ENCODE data around the gene KLF9. TPM values are rescaled to one million over a fixed set of nuclear protein-coding genes. Genes with fewer than 3 reads are reported as not detected.

The KLF9 gene
- polyA plus RNA-seq, 1 donor (not counting 4 experiments of a cell fraction or from before 2014, with no cell fraction given) = 4.5 TPM

DNA sequence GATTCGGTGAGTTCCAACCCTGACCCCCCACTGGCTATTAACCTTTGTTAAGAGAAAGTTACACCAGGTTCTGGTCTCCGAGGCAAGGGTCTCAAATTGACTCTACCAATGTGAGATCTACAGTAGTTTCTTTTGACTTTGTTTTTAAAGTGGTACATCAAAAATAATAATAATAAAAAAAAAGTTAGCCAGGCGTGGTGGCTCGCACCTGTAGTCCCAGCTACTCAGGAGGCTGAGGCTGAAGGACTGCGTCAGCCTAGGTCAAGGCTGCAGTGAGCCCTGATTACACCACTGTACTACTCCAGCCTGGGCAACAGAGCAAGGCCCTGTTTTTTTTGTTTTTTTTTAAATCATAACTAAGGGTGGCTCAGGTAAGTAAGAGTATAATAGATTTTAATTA lies 1.0 kb upstream of the KLF9 start:
- Histone ChIP-seq H4K20me1 (ENCODE audit: control insufficient read depth, extremely low read depth, insufficient read depth, low read length) (no peaks in the 10 kb centered on the region), H3K9ac (ENCODE audit: control insufficient read depth, extremely low read depth, insufficient read depth, low read length) (no peak overlapping the region), H2AFZ (ENCODE audit: control insufficient read depth, low read length) (no peak overlapping the region), H3K27ac (ENCODE audit: control insufficient read depth, insufficient read depth, low read length) (no peak overlapping the region), H3K4me1 (ENCODE audit: control insufficient read depth, extremely low read depth, insufficient read depth, low read length) (peaks cover 26% of the 10 kb centered on the region), H3K9me1 (ENCODE audit: control insufficient read depth, extremely low read depth, insufficient read depth, low read length) (no peaks in the 10 kb centered on the region), H3K4me2 (ENCODE audit: control insufficient read depth, extremely low read depth, insufficient read depth, low read depth, low read length) (no peak overlapping the region), H3K9me3 (ENCODE audit: control insufficient read depth, low read depth, low read length) (no peaks in the 10 kb centered on the region), H3K79me2 (ENCODE audit: control insufficient read depth, insufficient read depth, low read length) (no peaks in the 10 kb centered on the region), H3K36me3 (ENCODE audit: control insufficient read depth in 2 of 2, extremely low read depth in 1 of 2, insufficient read depth in 2 of 2, low read length in 2 of 2) (no peaks in the 10 kb centered on the region), H3K4me3 (ENCODE audit: control insufficient read depth in 2 of 3, extremely low read depth in 1 of 3, insufficient read depth in 2 of 3, low read depth in 1 of 3, low read length in 3 of 3) (no peak overlapping the region), H3K27me3 (ENCODE audit: control insufficient read depth, extremely low read depth, insufficient read depth, low read length) (no peaks in the 10 kb centered on the region)
- DNase-seq (ENCODE audit: low read depth, low spot score) = no peak
- FAIRE-seq = no peak
- dilution Hi-C loops (cut with MboI; ENCODE audit: extremely low pct_ligation_motif_present, low sequenced_read_pairs) = no loop called here
- TF ChIP-seq, protein P1, sequence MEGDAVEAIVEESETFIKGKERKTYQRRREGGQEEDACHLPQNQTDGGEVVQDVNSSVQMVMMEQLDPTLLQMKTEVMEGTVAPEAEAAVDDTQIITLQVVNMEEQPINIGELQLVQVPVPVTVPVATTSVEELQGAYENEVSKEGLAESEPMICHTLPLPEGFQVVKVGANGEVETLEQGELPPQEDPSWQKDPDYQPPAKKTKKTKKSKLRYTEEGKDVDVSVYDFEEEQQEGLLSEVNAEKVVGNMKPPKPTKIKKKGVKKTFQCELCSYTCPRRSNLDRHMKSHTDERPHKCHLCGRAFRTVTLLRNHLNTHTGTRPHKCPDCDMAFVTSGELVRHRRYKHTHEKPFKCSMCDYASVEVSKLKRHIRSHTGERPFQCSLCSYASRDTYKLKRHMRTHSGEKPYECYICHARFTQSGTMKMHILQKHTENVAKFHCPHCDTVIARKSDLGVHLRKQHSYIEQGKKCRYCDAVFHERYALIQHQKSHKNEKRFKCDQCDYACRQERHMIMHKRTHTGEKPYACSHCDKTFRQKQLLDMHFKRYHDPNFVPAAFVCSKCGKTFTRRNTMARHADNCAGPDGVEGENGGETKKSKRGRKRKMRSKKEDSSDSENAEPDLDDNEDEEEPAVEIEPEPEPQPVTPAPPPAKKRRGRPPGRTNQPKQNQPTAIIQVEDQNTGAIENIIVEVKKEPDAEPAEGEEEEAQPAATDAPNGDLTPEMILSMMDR (optimal IDR thresholded peaks at IDR 0.05 in 1 of 3, IDR thresholded peaks at IDR 0.05 in 1 of 3, conservative IDR thresholded peaks at IDR 0.05 in 1 of 3; ENCODE audit: extremely low read depth in 1 of 3, insufficient read depth in 2 of 3, low read length in 3 of 3) = no peak
- no peak for TF ChIP-seq EZH2 (IDR thresholded peaks at IDR 0.05; ENCODE audit: low read length)

DNA sequence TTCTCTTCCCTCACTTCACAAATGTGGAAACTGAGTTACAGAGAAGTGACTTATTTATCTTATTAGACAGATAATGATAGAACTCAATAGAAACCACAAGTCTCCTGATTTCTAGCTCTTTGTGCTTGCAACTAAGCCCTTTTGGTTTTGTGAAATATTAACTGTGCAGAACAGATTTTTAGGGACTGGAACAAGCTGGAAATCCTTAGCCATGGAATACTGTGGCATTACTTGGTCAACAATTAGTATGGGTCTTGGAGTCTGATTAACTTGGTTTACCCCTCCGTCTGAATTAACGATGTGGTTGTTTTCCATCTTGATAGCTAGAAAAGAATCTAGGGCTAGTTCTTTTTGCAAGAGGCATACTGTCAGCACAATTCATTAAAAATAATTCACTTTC lies 584 bp upstream of the KLF9 start:
- no peaks in the 10 kb centered on the region for H3K79me2 ChIP-seq (ENCODE audit: control insufficient read depth, insufficient read depth, low read length)
- DNase-seq (ENCODE audit: low read depth, low spot score) = no peak
- no peak overlapping the region for H3K9ac ChIP-seq (ENCODE audit: control insufficient read depth, extremely low read depth, insufficient read depth, low read length)
- TF ChIP-seq EZH2 (IDR thresholded peaks at IDR 0.05; ENCODE audit: low read length) = no peak
- TF ChIP-seq, protein P1 (optimal IDR thresholded peaks at IDR 0.05 in 1 of 3, IDR thresholded peaks at IDR 0.05 in 1 of 3, conservative IDR thresholded peaks at IDR 0.05 in 1 of 3; ENCODE audit: extremely low read depth in 1 of 3, insufficient read depth in 2 of 3, low read length in 3 of 3) = no peak
- H3K27me3 ChIP-seq (ENCODE audit: control insufficient read depth, extremely low read depth, insufficient read depth, low read length) = no peaks in the 10 kb centered on the region
- no peak overlapping the region for H3K4me3 ChIP-seq (ENCODE audit: control insufficient read depth in 2 of 3, extremely low read depth in 1 of 3, insufficient read depth in 2 of 3, low read depth in 1 of 3, low read length in 3 of 3)
- H2AFZ ChIP-seq (ENCODE audit: control insufficient read depth, low read length) = no peak overlapping the region
- H3K36me3 ChIP-seq (ENCODE audit: control insufficient read depth in 2 of 2, extremely low read depth in 1 of 2, insufficient read depth in 2 of 2, low read length in 2 of 2) = no peaks in the 10 kb centered on the region
- no peak for FAIRE-seq
- H3K27ac ChIP-seq (ENCODE audit: control insufficient read depth, insufficient read depth, low read length) = no peak overlapping the region
- no peaks in the 10 kb centered on the region for H4K20me1 ChIP-seq (ENCODE audit: control insufficient read depth, extremely low read depth, insufficient read depth, low read length)
- H3K4me2 ChIP-seq (ENCODE audit: control insufficient read depth, extremely low read depth, insufficient read depth, low read depth, low read length) = no peak overlapping the region
- peaks cover 27% of the 10 kb centered on the region for H3K4me1 ChIP-seq (ENCODE audit: control insufficient read depth, extremely low read depth, insufficient read depth, low read length)
- H3K9me3 ChIP-seq (ENCODE audit: control insufficient read depth, low read depth, low read length) = no peaks in the 10 kb centered on the region
- H3K9me1 ChIP-seq (ENCODE audit: control insufficient read depth, extremely low read depth, insufficient read depth, low read length) = no peaks in the 10 kb centered on the region
- dilution Hi-C loops (cut with MboI; ENCODE audit: extremely low pct_ligation_motif_present, low sequenced_read_pairs) = no loop called here

Measured in keratinocyte (primary cell).